Tibial artery (tissue), 4 donors: ENCODE data around the gene DISP3.

Experiments
- DNase-seq, 2 donors: peaks; one replicate each; pipeline ENCODE4 v3.0.0-alpha.2; 2019
- H3K27ac ChIP-seq, 2 donors: fragments of 200-600 bp; sonication (generic) in 1 of 2; 1 replicate in 1 of 2; 2 replicates in 1 of 2; pipeline ENCODE4 v1.5.1; 2018 to 2019; ENCODE audit warnings: mild to moderate bottlenecking in 1 of 2
- H3K27me3 ChIP-seq, 2 donors: fragments of 200-600 bp; sonication (generic) in 1 of 2; one replicate each; pipeline versions ENCODE4 v1.5.1 to v1.6.0; 2016 to 2019
- H3K36me3 ChIP-seq, 3 donors: fragments of 200-600 bp; sonication (generic) in 2 of 3; one replicate each; pipeline ENCODE4 v1.5.1; 2016 to 2019; ENCODE audit warnings: mild to moderate bottlenecking in 2 of 3
- H3K4me1 ChIP-seq, 4 donors: fragments of 200-600 bp; sonication (generic) in 2 of 4; 1 replicate in 3 of 4; 2 replicates in 1 of 4; pipeline ENCODE4 v1.5.1; 2016 to 2019
- H3K4me3 ChIP-seq, 2 donors: fragments of 200-600 bp; sonication (generic) in 1 of 2; 1 replicate in 1 of 2; 2 replicates in 1 of 2; pipeline ENCODE4 v1.5.1; 2018 to 2019; ENCODE audit warnings: mild to moderate bottlenecking in 2 of 2
- H3K9me3 ChIP-seq, 3 donors: fragments of 200-600 bp; sonication (generic) in 1 of 3; one replicate each; pipeline ENCODE4 v1.5.1; 2016 to 2019
- CTCF ChIP-seq, 2 experiments: fragments of 200-600 bp in 1 of 2; fragments of 450-650 bp in 1 of 2; IDR thresholded peaks; one replicate each; pipeline ENCODE4 v1.5.1; 2017 to 2019; ENCODE audit warnings: antibody characterized with exemption in 2 of 2, mild to moderate bottlenecking in 1 of 2, moderate library complexity in 1 of 2
- intact Hi-C: fragments of 100-400 bp; cut with DNase I; formaldehyde crosslinking; loops from one replicate; pipeline ENCODE4 v1.15.0; 2023; ENCODE audit warnings: low total_unique reads

DISP3 gene

GRCh38 chr1:11536573-11537379 is 57.8 kb downstream of the DISP3 start:
- intact Hi-C loops, result no loop called here
- H3K27ac ChIP-seq, result no peak overlapping the region
- no peaks in the 10 kb centered on the region for H3K4me1 ChIP-seq
- H3K9me3 ChIP-seq, result no peaks in the 10 kb centered on the region
- H3K27me3 ChIP-seq, result peaks cover 0 to 73% of the 10 kb centered on the region in 2 donors
- DNase-seq, result no peak
- no peak for TF ChIP-seq CTCF (IDR thresholded peaks at IDR 0.05)
- H3K36me3 ChIP-seq, result no peaks in the 10 kb centered on the region
- H3K4me3 ChIP-seq, result no peak overlapping the region

GRCh38 chr1:11537380-11537764 is 58.4 kb downstream of the DISP3 start:
- H3K9me3 ChIP-seq, result no peaks in the 10 kb centered on the region
- H3K36me3 ChIP-seq, result no peaks in the 10 kb centered on the region
- intact Hi-C loops, result no loop called here
- H3K4me1 ChIP-seq, result no peaks in the 10 kb centered on the region
- DNase-seq, result no peak
- peaks cover 0 to 75% of the 10 kb centered on the region in 2 donors for H3K27me3 ChIP-seq
- no peak overlapping the region for H3K4me3 ChIP-seq
- no peak for TF ChIP-seq CTCF (IDR thresholded peaks at IDR 0.05)
- H3K27ac ChIP-seq, result no peak overlapping the region

- no peak for DNase-seq
- Histone ChIP-seq H3K4me1 (no peaks in the 10 kb centered on the region), H3K27ac (no peak overlapping the region), H3K27me3 (peaks cover 0 to 80% of the 10 kb centered on the region in 2 donors), H3K4me3 (no peak overlapping the region), H3K36me3 (no peaks in the 10 kb centered on the region), H3K9me3 (no peaks in the 10 kb centered on the region)
- TF ChIP-seq CTCF (IDR thresholded peaks at IDR 0.05), result no peak
- intact Hi-C loops, result no loop called here
These were observed 59.1 kb downstream of the DISP3 start for GRCh38 chr1:11537854-11538591.

DNA sequence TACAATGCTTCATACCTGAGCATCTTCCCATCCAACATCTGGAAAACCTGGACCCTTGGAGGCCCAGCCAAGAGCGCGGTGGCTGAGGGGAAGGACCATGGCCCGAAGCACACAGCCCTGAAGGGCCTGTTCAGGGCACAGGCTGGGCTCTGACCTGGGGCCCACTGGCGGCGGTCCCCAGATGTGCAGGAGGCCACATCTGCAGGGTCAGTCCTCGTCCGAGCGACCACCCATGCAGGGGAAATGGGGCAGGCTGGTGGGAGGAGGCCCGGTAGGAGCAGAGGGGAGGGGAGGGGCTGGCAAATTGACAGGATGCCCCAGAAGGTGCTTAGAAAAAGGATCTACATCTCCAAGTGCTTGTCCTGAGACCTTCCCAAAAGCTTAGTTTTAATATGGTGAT is 59.9 kb downstream of the DISP3 start:
- no peak for TF ChIP-seq CTCF (IDR thresholded peaks at IDR 0.05)

GRCh38 chr1:11539850-11540772 is 61.2 kb downstream of the DISP3 start:
- no peak for TF ChIP-seq CTCF (IDR thresholded peaks at IDR 0.05)
- Histone ChIP-seq H3K4me3 (no peak overlapping the region), H3K27ac (no peak overlapping the region), H3K4me1 (no peaks in the 10 kb centered on the region), H3K36me3 (no peaks in the 10 kb centered on the region), H3K9me3 (no peaks in the 10 kb centered on the region), H3K27me3 (peaks cover 0 to 82% of the 10 kb centered on the region in 2 donors)
- DNase-seq, result no peak
- intact Hi-C loops, result no loop called here

More for the DNA sequence above, 59.9 kb downstream of the DISP3 start:
- no peaks in the 10 kb centered on the region for H3K9me3 ChIP-seq
- intact Hi-C loops, result no loop called here
- H3K36me3 ChIP-seq, result no peaks in the 10 kb centered on the region
- peaks cover 0 to 86% of the 10 kb centered on the region in 2 donors for H3K27me3 ChIP-seq
- H3K27ac ChIP-seq, result no peak overlapping the region
- H3K4me3 ChIP-seq, result no peak overlapping the region
- DNase-seq, result no peak
- no peaks in the 10 kb centered on the region for H3K4me1 ChIP-seq
